ENCODE results near the gene PKP4.

GRCh38 chr2:158665536-158666302 is 209.0 kb downstream of the PKP4 start:
- no peak for TF ChIP-seq CTCF (IDR thresholded peaks at IDR 0.05)
- TF ChIP-seq POLR2A (IDR thresholded peaks at IDR 0.05), result no peak
